Right lobe of liver (tissue), 6 donors: ENCODE results near the gene KIAA2012. TPM values are rescaled to one million over a fixed set of nuclear protein-coding genes. Genes with fewer than 3 reads are reported as not detected.

ENCODE experiments used
- ATAC-seq, 4 donors: fragments of 200-7000 bp; cut with Tn5 transposase; one replicate each; pipeline ENCODE4 v1.9.1; 2020; ENCODE audit warnings: mild to moderate bottlenecking in 4 of 4, moderate library complexity in 4 of 4
- DNase-seq, 3 donors: peaks; one replicate each; pipeline ENCODE4 v3.0.0-alpha.2; 2020
- H3K27ac ChIP-seq, 3 donors: fragments of 200-600 bp; one replicate each; pipeline ENCODE4 v1.8.0; 2022
- H3K27me3 ChIP-seq, 2 donors: fragments of 200-600 bp; one replicate each; pipeline ENCODE4 v1.8.0; 2022
- H3K36me3 ChIP-seq, 4 donors: fragments of 200-600 bp; sonication (generic) in 1 of 4; one replicate each; pipeline versions ENCODE4 v1.5.1 to v1.8.0; 2017 to 2022; ENCODE audit warnings: control low read depth in 1 of 4
- H3K4me1 ChIP-seq, 4 donors: fragments of 200-600 bp; sonication (generic) in 1 of 4; one replicate each; pipeline versions ENCODE4 v1.5.1 to v1.8.0; 2017 to 2022; ENCODE audit warnings: control low read depth in 1 of 4
- H3K4me3 ChIP-seq, 3 donors: fragments of 200-600 bp; one replicate each; pipeline ENCODE4 v1.8.0; 2022
- H3K9me3 ChIP-seq, 4 donors: fragments of 200-600 bp; sonication (generic) in 1 of 4; one replicate each; pipeline versions ENCODE4 v1.5.1 to v1.8.0; 2017 to 2022; ENCODE audit warnings: control low read depth in 1 of 4
- CTCF ChIP-seq, 4 donors: fragments of 200-600 bp in 3 of 4; fragments of 450-650 bp in 1 of 4; IDR thresholded peaks; one replicate each; pipeline versions ENCODE4 v1.5.1 to v1.8.0; 2016 to 2022; ENCODE audit warnings: antibody characterized with exemption in 4 of 4, mild to moderate bottlenecking in 2 of 4
- POLR2A ChIP-seq: fragments of 450-650 bp; IDR thresholded peaks from one replicate; pipeline ENCODE4 v1.6.1; 2017; ENCODE audit warnings: antibody characterized with exemption, mild to moderate bottlenecking
- WGBS: methylation state at CpG from one replicate; pipeline ENCODE4 v1.1.6; 2018; ENCODE audit warnings: low coverage, low lambda C conversion rate; ENCODE audit not compliant: insufficient coverage; ENCODE audit errors: missing lambda C conversion rate; 5-methylcytosine and 5-hydroxymethylcytosine counted together
- intact Hi-C, 2 donors: fragments of 100-400 bp; cut with DNase I; formaldehyde crosslinking; loops; one replicate each; pipeline versions ENCODE4 v1.11.2 to v1.14.1; 2022
- total RNA-seq, 6 experiments: library from RNA; depleted of rRNA in 2 of 6; stranded (reverse); fragments of >200 nt in 2 of 6; fragmentation: NEBNext Ultra II Directional in 3 of 6; extraction: Animal tissue kit (Norgen Biotek cat#: 25700) in 3 of 6; gene quantifications; one replicate each; pipeline versions ENCODE4 v1.1.0 to v1.2.4, GENCODE V29; 2016 to 2023
- donor health status: DM: no; HTN: yes; CAD: no.
- donor health status: DM: no; HTN: no; CAD: no.
- donor health status: DM: no; HTN: no; CAD: no.
- donor health status: DM: no; HTN: yes; CAD: no.
- donor health status: DM: no; HTN: yes; CAD: no.

Gene KIAA2012
- total RNA-seq, 6 experiments from 2014 or later: 0.11 to 0.56 (median 0.43) TPM

GRCh38 chr2:202141329-202141947 is 68.4 kb downstream of the KIAA2012 start:
- no peak for ATAC-seq
- no peak overlapping the region for H3K27ac ChIP-seq
- intact Hi-C loops: no loop called here
- no peaks in the 10 kb centered on the region for H3K27me3 ChIP-seq
- 45% methylated on average over 4 of the region's 4 CpGs for WGBS
- no peaks in the 10 kb centered on the region for H3K36me3 ChIP-seq
- no peaks in the 10 kb centered on the region for H3K4me1 ChIP-seq
- TF ChIP-seq CTCF (IDR thresholded peaks at IDR 0.05): no peak
- TF ChIP-seq POLR2A: no peak
- no peaks in the 10 kb centered on the region for H3K9me3 ChIP-seq
- no peak for DNase-seq
- H3K4me3 ChIP-seq: no peak overlapping the region

DNA sequence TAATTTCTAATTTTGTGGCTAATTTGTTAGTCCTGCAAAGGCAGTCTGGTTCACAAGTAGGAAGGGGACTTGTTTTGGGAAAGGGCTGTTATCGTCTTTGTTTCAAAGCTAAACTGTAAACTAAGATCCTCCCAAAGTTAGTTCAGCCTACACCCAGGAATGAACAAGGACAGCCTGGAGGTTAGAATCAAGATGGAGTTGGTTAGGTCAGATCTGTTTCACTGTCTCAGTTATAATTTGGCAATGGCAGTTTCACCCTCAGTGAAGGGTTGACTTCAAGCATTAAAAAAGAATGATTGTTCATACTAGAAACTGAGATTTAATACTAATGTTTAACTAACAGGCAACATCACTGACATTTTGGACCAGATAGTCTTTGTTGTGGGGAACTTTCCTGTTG is 69.5 kb downstream of the KIAA2012 start:
- WGBS: 71% methylated on average over 1 of the region's 1 CpG
- Histone ChIP-seq H3K36me3 (no peaks in the 10 kb centered on the region), H3K4me3 (no peak overlapping the region), H3K27ac (no peak overlapping the region), H3K27me3 (no peaks in the 10 kb centered on the region), H3K9me3 (no peaks in the 10 kb centered on the region), H3K4me1 (no peaks in the 10 kb centered on the region)
- no peak for DNase-seq
- ATAC-seq: no peak
- TF ChIP-seq CTCF (IDR thresholded peaks at IDR 0.05) (no peak), POLR2A (no peak)
- intact Hi-C loops: no loop called here

DNA sequence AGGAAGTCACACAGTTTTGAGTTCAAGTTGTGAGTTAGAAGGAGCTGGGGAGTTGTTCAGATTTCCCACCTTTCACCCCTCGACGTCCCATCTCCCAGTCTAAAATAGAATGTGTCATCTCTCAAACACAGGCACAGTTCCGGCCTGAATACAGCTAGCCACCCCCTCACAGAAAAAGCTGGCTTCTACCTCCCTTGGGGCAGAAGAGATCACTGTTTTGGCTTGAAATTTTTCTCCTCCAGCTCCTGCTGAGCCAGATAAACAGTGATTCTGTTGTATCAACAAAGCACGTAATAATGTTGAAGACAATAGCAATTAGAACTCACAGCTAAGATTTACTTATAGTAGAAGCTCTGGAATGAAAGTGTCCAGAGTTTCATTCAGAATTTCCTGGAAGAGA is 74.7 kb downstream of the KIAA2012 start:
- Histone ChIP-seq H3K36me3 (no peaks in the 10 kb centered on the region), H3K4me3 (no peak overlapping the region), H3K27me3 (no peaks in the 10 kb centered on the region), H3K4me1 (no peaks in the 10 kb centered on the region), H3K27ac (no peak overlapping the region), H3K9me3 (no peaks in the 10 kb centered on the region)
- 53% methylated on average over 3 of the region's 4 CpGs for WGBS
- no peak for ATAC-seq
- TF ChIP-seq POLR2A: no peak
- TF ChIP-seq CTCF (IDR thresholded peaks at IDR 0.05): no peak
- no peak for DNase-seq
- intact Hi-C loops: no loop called here

GRCh38 chr2:202148515-202149154 is 75.6 kb downstream of the KIAA2012 start:
- Histone ChIP-seq H3K4me3 (no peak overlapping the region), H3K9me3 (no peaks in the 10 kb centered on the region), H3K36me3 (no peaks in the 10 kb centered on the region), H3K27me3 (no peaks in the 10 kb centered on the region), H3K4me1 (no peaks in the 10 kb centered on the region), H3K27ac (no peak overlapping the region)
- intact Hi-C loops: no loop called here
- ATAC-seq (peak in 1 of 4 donors; percentile 40), DNase-seq (no peak)
- TF ChIP-seq POLR2A (no peak), CTCF (IDR thresholded peaks at IDR 0.05) (no peak)
- WGBS: 96% methylated on average over 4 of the region's 17 CpGs
